GM19455 (cell line): ENCODE measurements around the gene NCMAP.
"Not testable (repeated sequence)": the region's sequence is repeated elsewhere in the genome, so short reads cannot be mapped to it uniquely, and the experiment has no call there.

Experiments
- ATAC-seq: cut with Tn5 transposase; IDR thresholded peaks from one replicate; pipeline ENCODE4 v1.9.1; 2021; ENCODE audit not compliant: unreplicated experiment

The NCMAP gene

GRCh38 chr1:24541711-24542346 lies 14.1 kb upstream of the NCMAP start:
- ATAC-seq, result no peak

GRCh38 chr1:24544239-24544638 lies 11.6 kb upstream of the NCMAP start:
- ATAC-seq, result no peak

- no peak for ATAC-seq
These were observed 10.2 kb upstream of the NCMAP start for GRCh38 chr1:24545662-24546061.

- no peak for ATAC-seq
These were observed 8.7 kb upstream of the NCMAP start for GRCh38 chr1:24547195-24547594.

- ATAC-seq, result no peak
These were observed 7.8 kb upstream of the NCMAP start for GRCh38 chr1:24548070-24548469.

- not testable (repeated sequence) for ATAC-seq
These were observed 6.7 kb upstream of the NCMAP start for GRCh38 chr1:24549210-24549609.

- ATAC-seq, result no peak
These were observed 4.5 kb upstream of the NCMAP start for GRCh38 chr1:24551290-24551959.

- no peak for ATAC-seq
These were observed 3.8 kb upstream of the NCMAP start for GRCh38 chr1:24551960-24552571.

- ATAC-seq, result no peak
These were observed 2.0 kb upstream of the NCMAP start for GRCh38 chr1:24553931-24554330.

- no peak for ATAC-seq
These were observed 1.2 kb upstream of the NCMAP start for GRCh38 chr1:24554714-24555113.

- no peak for ATAC-seq
These were observed 518 bp downstream of the NCMAP start for GRCh38 chr1:24556414-24556795.

- ATAC-seq, result no peak
These were observed 1.3 kb downstream of the NCMAP start for GRCh38 chr1:24557220-24557619.

- ATAC-seq, result no peak
These were observed 1.8 kb downstream of the NCMAP start for GRCh38 chr1:24557711-24558131.

- ATAC-seq, result no peak
These were observed 2.6 kb downstream of the NCMAP start for GRCh38 chr1:24558455-24558854.

- ATAC-seq, result no peak
These were observed 3.3 kb downstream of the NCMAP start for GRCh38 chr1:24558902-24559791.

GRCh38 chr1:24560361-24560760 lies 4.5 kb downstream of the NCMAP start:
- ATAC-seq, result no peak

- no peak for ATAC-seq
These were observed 6.7 kb downstream of the NCMAP start for GRCh38 chr1:24562625-24563024.

GRCh38 chr1:24564695-24565094 lies 8.8 kb downstream of the NCMAP start:
- ATAC-seq, result no peak

- no peak for ATAC-seq
These were observed 10.5 kb downstream of the NCMAP start for GRCh38 chr1:24566236-24566867.

GRCh38 chr1:24567792-24568388 lies 12.0 kb downstream of the NCMAP start:
- ATAC-seq, result no peak

- no peak for ATAC-seq
These were observed 12.6 kb downstream of the NCMAP start for GRCh38 chr1:24568475-24568874.
